Loucy (cell line): ENCODE measurements around the gene FAM210B.
A peak's percentile ranks its signal among the peaks of the same experiment; 100 is the strongest.

ENCODE experiments used
- H2AFZ ChIP-seq: fragments of 200-600 bp; sonication (generic); 2 replicates; pipeline ENCODE4 v1.6.0; 2016; ENCODE audit warnings: antibody characterized with exemption, mild to moderate bottlenecking, low read length, moderate library complexity
- H3F3A ChIP-seq: fragments of 200-600 bp; 2 replicates; pipeline ENCODE4 v1.6.0; 2016; ENCODE audit warnings: antibody characterized with exemption, low read depth, mild to moderate bottlenecking
- H3K27me3 ChIP-seq: fragments of 200-600 bp; sonication (generic); 2 replicates; pipeline ENCODE4 v1.6.1; 2014; ENCODE audit warnings: low read length, mild to moderate bottlenecking; ENCODE audit not compliant: insufficient read depth, poor library complexity, severe bottlenecking
- H3K36me3 ChIP-seq: fragments of 200-600 bp; sonication (generic); 2 replicates; pipeline ENCODE4 v1.6.1; 2016; ENCODE audit warnings: low read length; ENCODE audit not compliant: insufficient read depth
- H3K4me1 ChIP-seq: fragments of 200-600 bp; sonication (generic); 2 replicates; pipeline ENCODE4 v1.5.1; 2014; ENCODE audit warnings: low read length, mild to moderate bottlenecking; ENCODE audit not compliant: insufficient read depth, poor library complexity, severe bottlenecking
- H3K4me2 ChIP-seq: fragments of 200-600 bp; sonication (generic); 2 replicates; pipeline ENCODE4 v1.6.0; 2014; ENCODE audit warnings: antibody characterized with exemption, low read length, low read depth, mild to moderate bottlenecking; ENCODE audit not compliant: poor library complexity, severe bottlenecking
- H3K4me3 ChIP-seq: fragments of 200-600 bp; sonication (generic); 2 replicates; pipeline ENCODE4 v1.5.1; 2014; ENCODE audit warnings: low read length, mild to moderate bottlenecking, mixed read lengths; ENCODE audit not compliant: poor library complexity, severe bottlenecking
- H3K79me2 ChIP-seq: fragments of 200-600 bp; sonication (generic); 2 replicates; pipeline ENCODE4 v1.6.1; 2014; ENCODE audit warnings: low read length; ENCODE audit not compliant: insufficient read depth
- H3K9ac ChIP-seq: fragments of 200-600 bp; sonication (generic); 2 replicates; pipeline ENCODE4 v1.6.0; 2014; ENCODE audit warnings: mild to moderate bottlenecking, low read depth, low read length, moderate library complexity; ENCODE audit not compliant: poor library complexity, severe bottlenecking
- H3K9me2 ChIP-seq: fragments of 200-600 bp; sonication (generic); replicated peaks from 2 replicates; pipeline ENCODE4 v1.6.1; 2016; ENCODE audit warnings: low read depth, low read length, mixed read lengths
- H3K9me3 ChIP-seq: fragments of 200-600 bp; sonication (generic); 2 replicates; pipeline ENCODE4 v1.6.1; 2014; ENCODE audit warnings: mild to moderate bottlenecking, antibody characterized with exemption, low read length, low read depth; ENCODE audit not compliant: insufficient read depth
- H4K20me1 ChIP-seq: fragments of 200-600 bp; sonication (generic); 2 replicates; pipeline ENCODE4 v1.6.0; 2014; ENCODE audit warnings: antibody characterized with exemption, low read length, mild to moderate bottlenecking; ENCODE audit not compliant: insufficient read depth, poor library complexity, severe bottlenecking
- EZH2phosphoT487 ChIP-seq: fragments of 200-600 bp; IDR thresholded peaks from 2 replicates; pipeline ENCODE4 v1.6.1; 2018; ENCODE audit warnings: antibody characterized with exemption, mild to moderate bottlenecking, moderate library complexity, borderline replicate concordance
- TF ChIP-seq, protein P1 (sequence below): fragments of 200-600 bp; sonication (generic); conservative IDR thresholded peaks from 2 replicates; pipeline ENCODE4 v1.5.1; 2014; ENCODE audit warnings: mild to moderate bottlenecking, antibody characterized with exemption, low read length

FAM210B gene

DNA sequence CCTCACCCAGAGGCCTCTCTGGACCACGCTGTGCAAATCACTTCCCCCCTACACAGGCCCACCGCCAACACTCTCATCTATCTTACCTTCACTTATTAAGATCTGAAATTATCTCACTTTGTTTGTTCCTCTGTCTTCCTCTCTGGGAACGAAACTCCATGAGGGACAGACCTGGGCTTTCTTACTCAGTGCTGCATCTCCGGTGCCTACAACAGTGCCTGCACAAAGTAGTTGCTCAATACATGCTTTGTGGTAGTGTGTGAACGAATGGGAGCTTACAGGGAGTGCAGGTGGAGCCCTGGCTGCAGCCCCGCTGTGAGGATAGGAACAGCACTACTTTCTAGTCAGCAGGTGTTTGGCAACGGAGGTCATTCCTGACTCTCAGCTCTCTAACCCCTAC is 58.6 kb downstream of the FAM210B start:
- peaks cover 26% of the 10 kb centered on the region for H3K4me1 ChIP-seq

DNA sequence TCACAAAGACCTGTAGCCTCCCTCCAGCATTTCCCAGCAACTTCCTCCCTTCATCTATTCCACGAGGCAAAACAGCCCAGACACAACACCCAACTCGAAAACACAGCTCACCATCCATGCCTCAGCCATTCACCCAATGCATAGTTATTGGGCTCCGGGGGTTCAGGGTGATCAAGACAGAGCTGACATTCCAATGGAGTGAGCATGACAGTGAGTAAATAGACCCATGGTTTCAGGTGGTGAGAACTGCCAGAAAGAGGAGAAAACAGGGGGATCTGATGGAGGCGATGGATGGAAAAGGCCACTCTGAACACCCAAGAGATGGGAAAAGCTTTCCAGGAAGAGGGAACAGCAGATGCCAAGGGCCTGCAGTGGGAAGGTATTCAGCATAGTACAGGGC is 59.1 kb downstream of the FAM210B start:
- Histone ChIP-seq H3K9ac (no peak overlapping the region), H3K27me3 (no peaks in the 10 kb centered on the region), H4K20me1 (no peaks in the 10 kb centered on the region), H2AFZ (no peak overlapping the region), H3K79me2 (no peaks in the 10 kb centered on the region), H3K9me3 (no peaks in the 10 kb centered on the region), H3K9me2 (no peaks in the 10 kb centered on the region), H3K36me3 (no peaks in the 10 kb centered on the region), H3F3A (no peaks in the 10 kb centered on the region), H3K4me1 (peaks cover 26% of the 10 kb centered on the region), H3K4me3 (no peak overlapping the region), H3K4me2 (peak overlapping the region; percentile 49)
- TF ChIP-seq EZH2phosphoT487, result no peak
- TF ChIP-seq, protein P1, sequence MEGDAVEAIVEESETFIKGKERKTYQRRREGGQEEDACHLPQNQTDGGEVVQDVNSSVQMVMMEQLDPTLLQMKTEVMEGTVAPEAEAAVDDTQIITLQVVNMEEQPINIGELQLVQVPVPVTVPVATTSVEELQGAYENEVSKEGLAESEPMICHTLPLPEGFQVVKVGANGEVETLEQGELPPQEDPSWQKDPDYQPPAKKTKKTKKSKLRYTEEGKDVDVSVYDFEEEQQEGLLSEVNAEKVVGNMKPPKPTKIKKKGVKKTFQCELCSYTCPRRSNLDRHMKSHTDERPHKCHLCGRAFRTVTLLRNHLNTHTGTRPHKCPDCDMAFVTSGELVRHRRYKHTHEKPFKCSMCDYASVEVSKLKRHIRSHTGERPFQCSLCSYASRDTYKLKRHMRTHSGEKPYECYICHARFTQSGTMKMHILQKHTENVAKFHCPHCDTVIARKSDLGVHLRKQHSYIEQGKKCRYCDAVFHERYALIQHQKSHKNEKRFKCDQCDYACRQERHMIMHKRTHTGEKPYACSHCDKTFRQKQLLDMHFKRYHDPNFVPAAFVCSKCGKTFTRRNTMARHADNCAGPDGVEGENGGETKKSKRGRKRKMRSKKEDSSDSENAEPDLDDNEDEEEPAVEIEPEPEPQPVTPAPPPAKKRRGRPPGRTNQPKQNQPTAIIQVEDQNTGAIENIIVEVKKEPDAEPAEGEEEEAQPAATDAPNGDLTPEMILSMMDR, result no peak

More for the DNA sequence above, 58.6 kb downstream of the FAM210B start:
- Histone ChIP-seq H3K27me3 (no peaks in the 10 kb centered on the region), H3K4me2 (no peak overlapping the region), H4K20me1 (no peaks in the 10 kb centered on the region), H3K4me3 (no peak overlapping the region), H3K79me2 (no peaks in the 10 kb centered on the region), H3K9me3 (no peaks in the 10 kb centered on the region), H2AFZ (no peak overlapping the region), H3K9me2 (no peaks in the 10 kb centered on the region), H3K9ac (no peak overlapping the region), H3K36me3 (no peaks in the 10 kb centered on the region), H3F3A (no peaks in the 10 kb centered on the region)
- TF ChIP-seq EZH2phosphoT487, result no peak
- TF ChIP-seq, protein P1, result no peak
